ENCODE results near the gene ITGB5. TPM values are rescaled to one million over a fixed set of nuclear protein-coding genes. Genes with fewer than 3 reads are reported as not detected.

Gene ITGB5
- total RNA-seq, 1 donor from 2014 or later = 139 TPM

DNA sequence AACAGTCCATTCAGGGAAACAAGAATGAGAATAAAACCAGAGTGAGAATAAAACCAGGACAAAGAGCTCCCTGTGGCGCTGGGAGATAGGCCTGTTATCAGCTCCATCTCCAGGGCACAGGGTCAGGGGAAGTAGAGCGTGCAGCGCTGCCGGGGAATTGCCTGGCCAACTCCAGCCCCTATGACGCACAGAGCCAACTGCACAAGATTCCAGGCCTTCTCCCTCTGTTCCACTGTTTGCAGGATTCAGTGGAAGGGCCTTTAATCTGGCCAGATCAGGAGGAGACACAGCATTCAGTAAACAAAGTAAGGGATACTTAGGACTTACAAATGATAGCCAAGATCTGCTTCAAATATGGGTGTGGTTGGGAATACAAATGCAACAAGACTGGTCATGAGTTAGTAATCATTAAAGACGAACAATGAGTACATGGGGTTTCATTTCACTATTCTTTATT is 49.4 kb downstream of the ITGB5 start:
- Histone ChIP-seq H2AFZ (ENCODE audit: low read depth, low read length) (no peak overlapping the region), H3K4me1 (ENCODE audit: insufficient read depth, low read length) (peaks cover 38% of the 10 kb centered on the region), H4K20me1 (ENCODE audit: insufficient read depth, low read length) (peaks cover 11% of the 10 kb centered on the region), H3K36me3 (ENCODE audit: insufficient read depth, low read length) (peaks cover 20% of the 10 kb centered on the region), H3K9ac (ENCODE audit: low read length) (peak overlapping the region; percentile 7), H3K27ac (ENCODE audit: low read depth, low read length) (peak overlapping the region; percentile 29), H3K4me2 (ENCODE audit: low read length) (peak overlapping the region; percentile 14), H3K4me3 (ENCODE audit: insufficient read depth, low read depth, low read length) (no peak overlapping the region), H3K79me2 (ENCODE audit: insufficient read depth, low read length) (peaks cover 21% of the 10 kb centered on the region), H3K9me3 (ENCODE audit: insufficient read depth, low read depth, low read length) (no peaks in the 10 kb centered on the region), H3K27me3 (ENCODE audit: insufficient read depth, low read length) (no peaks in the 10 kb centered on the region)
- Mint-ChIP-seq H3K4me1 (ENCODE audit: low read depth, unreplicated experiment) (peaks cover 51% of the 10 kb centered on the region), H3K27ac (ENCODE audit: unreplicated experiment) (peak overlapping the region; percentile 69), H3K36me3 (ENCODE audit: low read depth, unreplicated experiment) (peaks cover 29% of the 10 kb centered on the region), H3K9me3 (ENCODE audit: unreplicated experiment) (no peaks in the 10 kb centered on the region), H3K4me3 (ENCODE audit: unreplicated experiment) (peak overlapping the region; percentile 20), H3K27me3 (ENCODE audit: low read depth, unreplicated experiment) (no peaks in the 10 kb centered on the region)
- TF ChIP-seq, protein P1, sequence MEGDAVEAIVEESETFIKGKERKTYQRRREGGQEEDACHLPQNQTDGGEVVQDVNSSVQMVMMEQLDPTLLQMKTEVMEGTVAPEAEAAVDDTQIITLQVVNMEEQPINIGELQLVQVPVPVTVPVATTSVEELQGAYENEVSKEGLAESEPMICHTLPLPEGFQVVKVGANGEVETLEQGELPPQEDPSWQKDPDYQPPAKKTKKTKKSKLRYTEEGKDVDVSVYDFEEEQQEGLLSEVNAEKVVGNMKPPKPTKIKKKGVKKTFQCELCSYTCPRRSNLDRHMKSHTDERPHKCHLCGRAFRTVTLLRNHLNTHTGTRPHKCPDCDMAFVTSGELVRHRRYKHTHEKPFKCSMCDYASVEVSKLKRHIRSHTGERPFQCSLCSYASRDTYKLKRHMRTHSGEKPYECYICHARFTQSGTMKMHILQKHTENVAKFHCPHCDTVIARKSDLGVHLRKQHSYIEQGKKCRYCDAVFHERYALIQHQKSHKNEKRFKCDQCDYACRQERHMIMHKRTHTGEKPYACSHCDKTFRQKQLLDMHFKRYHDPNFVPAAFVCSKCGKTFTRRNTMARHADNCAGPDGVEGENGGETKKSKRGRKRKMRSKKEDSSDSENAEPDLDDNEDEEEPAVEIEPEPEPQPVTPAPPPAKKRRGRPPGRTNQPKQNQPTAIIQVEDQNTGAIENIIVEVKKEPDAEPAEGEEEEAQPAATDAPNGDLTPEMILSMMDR (IDR thresholded peaks at IDR 0.05; ENCODE audit: insufficient read depth, low read depth, low read length) = no peak
- TF ChIP-seq EZH2 (IDR thresholded peaks at IDR 0.05; ENCODE audit: insufficient read depth, low read length) = no peak
- peak; percentile 81 for DNase-seq (ENCODE audit: low read depth)
- no peak for FAIRE-seq

DNA sequence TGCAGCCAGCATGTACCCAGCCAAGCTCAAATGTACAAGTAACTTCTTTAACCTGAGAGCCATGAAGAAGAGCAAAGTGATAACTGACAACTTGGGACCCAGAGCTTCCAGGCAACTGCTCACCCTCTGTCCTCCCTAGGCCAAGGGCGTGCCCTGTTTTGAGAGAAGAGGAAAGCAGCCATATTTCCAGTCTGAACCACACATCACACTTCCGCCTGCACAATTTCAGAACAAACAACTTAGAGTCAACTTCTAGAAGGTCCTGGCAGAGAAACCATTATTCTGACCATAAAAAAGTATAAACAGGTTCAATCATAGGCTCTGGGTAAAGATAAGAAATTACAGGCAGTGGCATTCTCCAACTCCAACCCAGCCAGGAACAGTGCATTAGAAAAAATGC is 50.1 kb downstream of the ITGB5 start:
- H3K4me2 ChIP-seq (ENCODE audit: low read length) = no peak overlapping the region
- no peaks in the 10 kb centered on the region for H3K27me3 ChIP-seq (ENCODE audit: insufficient read depth, low read length)
- H3K4me3 Mint-ChIP-seq (ENCODE audit: unreplicated experiment) = peak overlapping the region; percentile 45
- peaks cover 24% of the 10 kb centered on the region for H3K36me3 Mint-ChIP-seq (ENCODE audit: low read depth, unreplicated experiment)
- H3K4me1 Mint-ChIP-seq (ENCODE audit: low read depth, unreplicated experiment) = peaks cover 55% of the 10 kb centered on the region
- H3K9me3 Mint-ChIP-seq (ENCODE audit: unreplicated experiment) = no peaks in the 10 kb centered on the region
- H3K27ac Mint-ChIP-seq (ENCODE audit: unreplicated experiment) = no peak overlapping the region
- TF ChIP-seq EZH2 (IDR thresholded peaks at IDR 0.05; ENCODE audit: insufficient read depth, low read length) = no peak
- TF ChIP-seq, protein P1 (IDR thresholded peaks at IDR 0.05; ENCODE audit: insufficient read depth, low read depth, low read length) = no peak
- peak overlapping the region; percentile 29 for H3K27ac ChIP-seq (ENCODE audit: low read depth, low read length)
- no peaks in the 10 kb centered on the region for H3K27me3 Mint-ChIP-seq (ENCODE audit: low read depth, unreplicated experiment)
- H3K4me3 ChIP-seq (ENCODE audit: insufficient read depth, low read depth, low read length) = no peak overlapping the region
- no peak overlapping the region for H3K9ac ChIP-seq (ENCODE audit: low read length)
- peaks cover 19% of the 10 kb centered on the region for H3K79me2 ChIP-seq (ENCODE audit: insufficient read depth, low read length)
- H4K20me1 ChIP-seq (ENCODE audit: insufficient read depth, low read length) = peaks cover 11% of the 10 kb centered on the region
- peaks cover 45% of the 10 kb centered on the region for H3K4me1 ChIP-seq (ENCODE audit: insufficient read depth, low read length)
- peaks cover 14% of the 10 kb centered on the region for H3K36me3 ChIP-seq (ENCODE audit: insufficient read depth, low read length)
- DNase-seq (ENCODE audit: low read depth) = no peak
- no peak overlapping the region for H2AFZ ChIP-seq (ENCODE audit: low read depth, low read length)
- FAIRE-seq = no peak
- no peaks in the 10 kb centered on the region for H3K9me3 ChIP-seq (ENCODE audit: insufficient read depth, low read depth, low read length)

DNA sequence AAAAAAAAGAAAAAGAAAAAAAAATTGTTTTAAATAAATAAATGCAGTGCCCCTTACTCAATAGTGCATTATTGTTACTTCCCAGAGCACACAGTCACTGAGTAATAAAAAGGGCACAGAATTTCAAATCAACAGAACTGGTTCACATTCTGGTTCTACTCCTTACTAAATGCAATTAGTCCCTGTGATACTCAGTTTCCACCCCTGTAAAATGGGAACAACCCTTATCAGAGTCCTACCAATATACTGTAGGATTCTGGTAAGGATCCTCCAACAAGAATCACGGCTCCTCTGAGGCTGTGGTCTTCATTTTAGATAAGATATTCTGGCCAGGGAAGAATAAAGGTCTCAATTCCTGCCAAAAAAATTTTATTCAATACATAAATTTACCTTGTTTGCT is 50.7 kb downstream of the ITGB5 start:
- H3K36me3 ChIP-seq (ENCODE audit: insufficient read depth, low read length) = peaks cover 14% of the 10 kb centered on the region
- H3K27ac ChIP-seq (ENCODE audit: low read depth, low read length) = no peak overlapping the region
- H3K9me3 ChIP-seq (ENCODE audit: insufficient read depth, low read depth, low read length) = no peaks in the 10 kb centered on the region
- peaks cover 60% of the 10 kb centered on the region for H3K4me1 Mint-ChIP-seq (ENCODE audit: low read depth, unreplicated experiment)
- FAIRE-seq (no peak), DNase-seq (ENCODE audit: low read depth) (no peak)
- no peak overlapping the region for H2AFZ ChIP-seq (ENCODE audit: low read depth, low read length)
- H3K27ac Mint-ChIP-seq (ENCODE audit: unreplicated experiment) = no peak overlapping the region
- H3K36me3 Mint-ChIP-seq (ENCODE audit: low read depth, unreplicated experiment) = peaks cover 22% of the 10 kb centered on the region
- no peak overlapping the region for H3K4me2 ChIP-seq (ENCODE audit: low read length)
- H4K20me1 ChIP-seq (ENCODE audit: insufficient read depth, low read length) = peaks cover 11% of the 10 kb centered on the region
- H3K9ac ChIP-seq (ENCODE audit: low read length) = no peak overlapping the region
- peaks cover 45% of the 10 kb centered on the region for H3K4me1 ChIP-seq (ENCODE audit: insufficient read depth, low read length)
- H3K79me2 ChIP-seq (ENCODE audit: insufficient read depth, low read length) = peaks cover 18% of the 10 kb centered on the region
- TF ChIP-seq EZH2 (IDR thresholded peaks at IDR 0.05; ENCODE audit: insufficient read depth, low read length) = no peak
- TF ChIP-seq, protein P1 (IDR thresholded peaks at IDR 0.05; ENCODE audit: insufficient read depth, low read depth, low read length) = no peak
- H3K9me3 Mint-ChIP-seq (ENCODE audit: unreplicated experiment) = no peaks in the 10 kb centered on the region
- H3K4me3 ChIP-seq (ENCODE audit: insufficient read depth, low read depth, low read length) = no peak overlapping the region
- no peak overlapping the region for H3K4me3 Mint-ChIP-seq (ENCODE audit: unreplicated experiment)
- H3K27me3 ChIP-seq (ENCODE audit: insufficient read depth, low read length) = no peaks in the 10 kb centered on the region
- H3K27me3 Mint-ChIP-seq (ENCODE audit: low read depth, unreplicated experiment) = no peaks in the 10 kb centered on the region
